NCI-H446 (cell line): ENCODE data around the gene FLACC1.

Experiments used
- DNase-seq, 2 experiments: peaks; one replicate each; lab custom pipeline; 2025; lab: John Stamatoyannopoulos, UW

FLACC1 gene

GRCh38 chr2:201275990-201276389 lies 81.2 kb downstream of the FLACC1 start:
- DNase-seq, result no peak

GRCh38 chr2:201275069-201275468 lies 82.1 kb downstream of the FLACC1 start:
- DNase-seq, result no peak

- DNase-seq, result no peak
These were observed 83.7 kb downstream of the FLACC1 start for GRCh38 chr2:201273330-201273983.

- no peak for DNase-seq
These were observed 85.2 kb downstream of the FLACC1 start for GRCh38 chr2:201271917-201272316.

- DNase-seq, result no peak
These were observed 86.7 kb downstream of the FLACC1 start for GRCh38 chr2:201270293-201271001.

GRCh38 chr2:201269764-201270163 lies 87.4 kb downstream of the FLACC1 start:
- DNase-seq, result no peak

GRCh38 chr2:201267278-201268030 lies 89.7 kb downstream of the FLACC1 start:
- DNase-seq, result no peak

GRCh38 chr2:201266629-201267028 lies 90.5 kb downstream of the FLACC1 start:
- DNase-seq, result no peak

- no peak for DNase-seq
These were observed 92.5 kb downstream of the FLACC1 start for GRCh38 chr2:201264472-201265173.

- DNase-seq, result no peak
These were observed 93.4 kb downstream of the FLACC1 start for GRCh38 chr2:201263779-201264178.

GRCh38 chr2:201262718-201263117 lies 94.4 kb downstream of the FLACC1 start:
- DNase-seq, result no peak

GRCh38 chr2:201261906-201262305 lies 95.2 kb downstream of the FLACC1 start:
- no peak for DNase-seq

GRCh38 chr2:201261471-201261870 lies 95.7 kb downstream of the FLACC1 start:
- no peak for DNase-seq

GRCh38 chr2:201260302-201260800 lies 96.8 kb downstream of the FLACC1 start, which contains the start of gene CASP8:
TSS of gene CASP8 (plus strand) at chr2:201260536. CDS start at chr2:201266487, 5,951 bp downstream.
- DNase-seq, result no peak

GRCh38 chr2:201258666-201259615 lies 98.2 kb downstream of the FLACC1 start:
- DNase-seq, result no peak

- DNase-seq, result no peak
These were observed 99.0 kb downstream of the FLACC1 start for GRCh38 chr2:201257956-201258665.

GRCh38 chr2:201257381-201257955 lies 99.7 kb downstream of the FLACC1 start:
- DNase-seq, result no peak

GRCh38 chr2:201256082-201256481 lies 101.1 kb downstream of the FLACC1 start:
- no peak for DNase-seq

GRCh38 chr2:201255408-201256033 lies 101.6 kb downstream of the FLACC1 start:
- no peak for DNase-seq
